ENCODE results near the gene SBF1. TPM values are rescaled to one million over a fixed set of nuclear protein-coding genes. Genes with fewer than 3 reads are reported as not detected.
A peak's percentile ranks its signal among the peaks of the same experiment; 100 is the strongest.
"Not testable (repeated sequence)": the region's sequence is repeated elsewhere in the genome, so short reads cannot be mapped to it uniquely, and the experiment has no call there.

SBF1 gene
- total RNA-seq, 2 experiments from 2014 or later = 97.6 TPM

DNA sequence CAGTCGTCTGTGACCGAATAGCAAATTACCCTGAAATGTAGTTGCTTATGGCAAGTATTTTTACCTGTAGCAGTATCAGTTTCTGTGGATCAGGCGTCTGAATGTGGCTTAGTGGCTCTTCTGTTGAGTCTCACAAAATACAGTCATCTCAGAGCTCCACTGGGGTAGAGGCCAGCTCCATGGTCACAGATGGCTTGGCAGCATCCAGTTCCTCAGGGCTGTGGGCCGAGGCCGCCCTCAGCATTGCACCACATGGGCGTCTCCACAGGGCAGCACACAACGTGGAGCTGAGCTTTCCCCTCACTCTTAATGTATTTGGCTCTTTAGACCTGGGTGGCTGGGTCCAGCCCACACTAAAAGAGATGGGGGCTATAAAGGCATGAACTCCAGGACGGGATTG lies 57.8 kb downstream of the SBF1 start:
- POLR2A ChIA-PET = no interaction called here

DNA sequence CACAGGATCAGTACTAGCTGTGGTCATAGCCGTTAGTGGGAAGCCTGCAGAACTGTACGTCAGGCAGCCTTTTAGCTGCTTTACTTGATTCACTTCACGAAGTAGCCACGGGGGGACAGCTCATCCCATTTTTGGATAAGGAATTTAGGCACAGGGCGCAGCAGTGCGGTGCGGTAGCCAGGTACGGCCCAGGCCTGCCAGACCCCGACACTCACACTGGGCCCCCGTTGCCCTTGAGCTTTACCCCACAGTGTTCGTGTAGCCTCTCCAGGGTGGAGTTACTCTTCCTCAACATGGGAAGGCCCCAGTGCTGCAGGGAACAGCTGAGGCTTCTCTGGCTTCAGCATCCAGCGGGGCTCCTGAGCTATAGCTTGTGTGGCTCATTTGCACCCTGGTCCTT lies 59.4 kb downstream of the SBF1 start:
- no peak overlapping the region for H3K27ac Mint-ChIP-seq
- H3K9me3 Mint-ChIP-seq (ENCODE audit: low read depth) = no peaks in the 10 kb centered on the region
- POLR2A ChIA-PET = no interaction called here
- H3K4me3 Mint-ChIP-seq = no peak overlapping the region
- intact Hi-C loops (cut with DNase I, micrococcal nuclease) = no loop called here
- CTCF ChIA-PET = no interaction called here
- no peaks in the 10 kb centered on the region for H3K4me1 Mint-ChIP-seq
- peaks cover 27% of the 10 kb centered on the region for H3K36me3 Mint-ChIP-seq (ENCODE audit: low read depth)
- DNase-seq (no peak), ATAC-seq (no peak)
- H3K27me3 Mint-ChIP-seq = no peaks in the 10 kb centered on the region

More for the DNA sequence above, 57.8 kb downstream of the SBF1 start:
- CTCF ChIA-PET = no interaction called here
- intact Hi-C loops (cut with DNase I, micrococcal nuclease) = no loop called here
- H3K9me3 Mint-ChIP-seq (ENCODE audit: low read depth) = no peaks in the 10 kb centered on the region
- H3K36me3 Mint-ChIP-seq (ENCODE audit: low read depth) = peaks cover 30% of the 10 kb centered on the region
- no peaks in the 10 kb centered on the region for H3K4me1 Mint-ChIP-seq
- no peak for DNase-seq
- no peak for ATAC-seq
- no peaks in the 10 kb centered on the region for H3K27me3 Mint-ChIP-seq
- H3K27ac Mint-ChIP-seq = no peak overlapping the region
- no peak overlapping the region for H3K4me3 Mint-ChIP-seq

DNA sequence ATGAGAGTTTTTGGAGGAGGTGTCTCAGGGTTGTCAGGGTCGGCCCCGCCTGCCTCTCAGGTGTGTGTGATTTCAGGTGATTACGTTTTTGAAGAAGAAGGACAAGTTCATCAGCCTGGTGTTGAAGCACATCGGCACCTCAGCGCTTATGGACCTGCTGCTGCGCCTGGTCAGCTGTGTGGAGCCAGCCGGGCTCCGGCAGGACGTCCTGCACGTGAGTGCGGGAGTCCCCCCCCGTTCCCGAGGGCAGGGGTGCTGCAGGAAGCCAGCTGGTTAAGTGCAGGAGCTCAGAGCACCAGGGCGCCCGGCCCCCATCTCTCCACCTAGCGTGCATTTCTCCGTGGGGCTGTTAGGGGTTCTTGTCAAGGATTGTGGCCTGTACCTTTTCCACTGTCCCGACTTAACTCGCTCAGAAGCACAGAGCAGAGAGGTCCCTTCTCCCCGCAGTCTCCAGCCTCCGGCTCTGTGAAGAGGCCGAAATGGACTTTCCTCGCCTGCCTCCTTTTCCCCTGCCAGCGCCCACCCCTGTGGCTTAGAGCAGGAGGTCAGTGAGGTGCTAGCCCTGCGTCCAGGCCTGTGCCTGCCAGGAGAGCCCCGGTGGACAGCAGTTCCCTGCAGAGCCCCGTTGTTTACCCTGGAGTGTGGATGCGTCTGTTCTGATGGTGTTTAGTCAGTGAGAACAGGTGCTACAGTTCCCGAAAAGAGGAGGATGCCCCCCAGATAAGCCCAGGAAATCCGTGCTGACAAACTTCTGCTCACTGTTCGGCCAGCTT lies 60.2 kb downstream of the SBF1 start:
- Mint-ChIP-seq H3K36me3 (ENCODE audit: low read depth) (peaks cover 19% of the 10 kb centered on the region), H3K4me1 (no peaks in the 10 kb centered on the region), H3K4me3 (no peak overlapping the region), H3K27ac (no peak overlapping the region), H3K9me3 (ENCODE audit: low read depth) (no peaks in the 10 kb centered on the region), H3K27me3 (no peaks in the 10 kb centered on the region)
- ATAC-seq = no peak
- intact Hi-C loops (cut with DNase I, micrococcal nuclease) = no loop called here
- CTCF ChIA-PET = no interaction called here
- POLR2A ChIA-PET = no interaction called here
- DNase-seq = no peak

DNA sequence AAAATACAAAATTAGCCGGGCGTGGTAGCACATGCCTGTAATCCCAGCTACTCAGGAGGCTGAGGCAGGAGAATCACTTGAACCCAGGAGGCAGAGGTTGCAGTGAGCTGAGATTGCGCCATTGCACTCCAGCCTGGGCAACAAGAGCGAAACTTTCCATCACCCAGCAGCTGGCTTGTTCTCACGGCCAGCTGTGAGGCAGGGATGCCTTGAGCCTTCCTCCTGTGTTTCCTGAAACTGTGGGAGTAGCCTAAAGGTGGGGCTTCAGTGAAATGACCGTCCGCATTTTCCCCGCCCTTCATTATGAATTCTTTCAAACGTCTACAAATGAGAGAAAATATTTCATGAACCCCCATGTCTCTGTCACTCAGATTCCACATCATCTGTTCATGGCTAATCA lies 65.9 kb downstream of the SBF1 start:
- ATAC-seq, CTCF ChIA-PET: not testable (repeated sequence)

DNA sequence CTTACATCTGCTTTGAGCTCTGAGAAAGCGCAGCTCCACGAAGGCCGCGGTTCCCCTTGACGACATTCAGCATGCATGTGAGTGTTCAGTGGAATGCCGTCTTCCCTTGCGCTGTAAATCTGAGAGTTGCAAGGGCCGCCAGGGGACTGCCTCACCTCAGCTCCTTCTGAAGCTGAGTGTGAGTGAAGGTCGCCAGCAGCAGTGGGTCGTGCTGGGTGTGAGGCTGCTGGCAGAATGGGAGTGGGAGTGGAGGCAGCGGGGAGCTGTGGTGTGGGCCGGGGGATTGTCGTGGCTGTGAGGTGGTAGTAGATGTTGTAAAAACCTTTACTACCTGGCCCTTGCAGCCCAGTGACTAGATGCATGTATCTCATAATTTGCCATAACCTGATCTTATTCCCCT lies 66.5 kb downstream of the SBF1 start:
- H3K4me1 Mint-ChIP-seq = no peaks in the 10 kb centered on the region
- H3K27me3 Mint-ChIP-seq = no peaks in the 10 kb centered on the region
- ChIA-PET CTCF (interaction anchor here (0.6 to 1.2 kb wide), 3 partner anchors 9 to 141 kb away, joined by 3 read pairs; no protein-coding TSS in a partner anchor), POLR2A (no interaction called here)
- H3K36me3 Mint-ChIP-seq (ENCODE audit: low read depth) = peaks cover 12% of the 10 kb centered on the region
- intact Hi-C loops (cut with DNase I, micrococcal nuclease) = no loop called here
- DNase-seq (no peak), ATAC-seq (no peak)
- H3K27ac Mint-ChIP-seq = no peak overlapping the region
- no peaks in the 10 kb centered on the region for H3K9me3 Mint-ChIP-seq (ENCODE audit: low read depth)
- no peak overlapping the region for H3K4me3 Mint-ChIP-seq

More for the DNA sequence above, 65.9 kb downstream of the SBF1 start:
- peaks cover 10% of the 10 kb centered on the region for H3K36me3 Mint-ChIP-seq (ENCODE audit: low read depth)
- H3K27ac Mint-ChIP-seq; H3K9me3 Mint-ChIP-seq (ENCODE audit: low read depth); DNase-seq; intact Hi-C loops (cut with DNase I, micrococcal nuclease); H3K4me3 Mint-ChIP-seq; H3K27me3 Mint-ChIP-seq; POLR2A ChIA-PET; H3K4me1 Mint-ChIP-seq: not testable (repeated sequence)

DNA sequence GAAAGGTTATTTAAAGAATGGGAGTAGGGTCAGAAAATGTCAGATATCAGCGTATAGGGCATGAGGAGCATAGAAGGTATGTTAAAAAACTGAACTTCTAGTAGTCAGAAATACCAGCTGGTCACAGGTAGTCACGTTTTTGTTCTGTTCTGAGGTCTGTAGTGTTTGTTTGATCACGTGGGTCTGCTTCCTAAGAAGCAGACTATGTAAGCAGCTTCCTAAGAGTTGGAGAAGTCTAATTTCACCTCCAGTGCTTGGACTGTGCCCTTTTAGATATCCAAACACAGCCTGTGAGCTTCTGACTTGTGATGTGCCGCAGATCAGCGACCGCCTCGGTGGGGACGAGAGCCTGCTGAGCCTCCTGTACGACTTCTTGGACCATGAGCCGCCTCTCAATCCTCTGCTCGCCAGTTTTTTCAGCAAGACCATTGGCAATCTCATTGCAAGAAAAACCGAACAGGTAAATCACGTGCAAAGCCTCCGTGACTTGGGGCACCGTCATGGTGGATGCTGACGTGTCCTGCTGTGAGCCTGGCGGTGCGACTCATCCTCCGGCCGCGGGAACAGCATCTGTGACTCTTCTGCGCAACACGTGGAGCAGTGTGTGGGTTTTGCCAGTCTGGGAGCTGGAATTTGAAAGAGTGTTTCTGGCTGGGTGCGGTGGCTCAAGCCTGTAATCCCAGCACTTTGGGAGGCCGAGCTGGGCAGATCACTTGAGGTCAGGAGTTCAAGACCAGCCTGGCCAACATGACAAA lies 68.2 kb downstream of the SBF1 start:
- Mint-ChIP-seq H3K27me3 (no peaks in the 10 kb centered on the region), H3K4me3 (no peak overlapping the region), H3K4me1 (no peaks in the 10 kb centered on the region), H3K36me3 (ENCODE audit: low read depth) (peaks cover 17% of the 10 kb centered on the region), H3K27ac (no peak overlapping the region), H3K9me3 (ENCODE audit: low read depth) (no peaks in the 10 kb centered on the region)
- ATAC-seq (no peak), DNase-seq (no peak)
- intact Hi-C loops (cut with DNase I, micrococcal nuclease) = no loop called here
- POLR2A ChIA-PET = no interaction called here
- CTCF ChIA-PET = no interaction called here

DNA sequence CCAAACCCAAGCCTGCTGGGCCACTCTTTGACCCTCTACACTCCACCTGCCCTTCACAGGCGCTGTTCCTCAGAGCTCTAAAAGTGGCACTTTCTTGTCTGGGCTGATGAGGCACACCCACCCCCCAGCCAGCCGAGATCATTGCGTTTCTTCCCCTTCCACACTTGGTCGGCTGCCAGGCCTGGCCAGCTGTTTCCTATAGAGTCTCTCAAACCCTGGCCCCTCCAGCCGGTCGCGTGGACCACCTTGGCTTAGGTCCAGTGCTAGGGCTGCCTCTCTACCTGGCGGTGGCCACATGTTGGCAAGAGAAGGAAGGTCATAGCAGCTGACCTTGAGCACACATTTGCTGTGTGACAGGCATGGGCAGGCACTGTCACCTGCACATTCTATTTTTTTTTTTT lies 71.1 kb downstream of the SBF1 start:
- intact Hi-C loops (cut with DNase I, micrococcal nuclease) = no loop called here
- DNase-seq (no peak), ATAC-seq (no peak)
- Mint-ChIP-seq H3K36me3 (ENCODE audit: low read depth) (peaks cover 18% of the 10 kb centered on the region), H3K4me1 (peaks cover 11% of the 10 kb centered on the region), H3K27ac (peak overlapping the region; percentile 39), H3K27me3 (no peaks in the 10 kb centered on the region), H3K9me3 (ENCODE audit: low read depth) (no peaks in the 10 kb centered on the region), H3K4me3 (no peak overlapping the region)
- CTCF ChIA-PET = interaction anchor here (0.7 to 0.9 kb wide), 2 partner anchors 105 to 606 kb away, joined by 3 read pairs; no protein-coding TSS in a partner anchor
- POLR2A ChIA-PET = no interaction called here

DNA sequence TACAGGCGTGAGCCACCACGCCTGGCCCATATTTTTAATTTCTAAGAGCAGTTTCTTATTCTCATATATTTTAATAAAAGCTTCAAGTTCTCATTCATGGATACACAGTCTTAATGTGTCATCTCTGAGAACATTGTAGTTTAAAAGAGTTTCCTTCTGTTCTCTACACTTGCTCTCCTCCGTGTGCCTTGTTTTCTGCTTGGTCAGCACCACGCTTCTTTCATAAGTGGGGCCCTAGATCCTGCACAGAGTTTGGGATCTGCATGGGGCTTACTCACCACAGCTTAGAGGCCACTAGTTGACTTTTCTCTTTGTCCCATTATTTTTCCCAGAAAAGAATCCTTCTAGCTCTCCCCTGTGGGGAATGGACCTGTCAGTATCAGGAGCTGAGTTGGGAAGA lies 72.9 kb downstream of the SBF1 start:
- Mint-ChIP-seq H3K9me3 (ENCODE audit: low read depth) (no peaks in the 10 kb centered on the region), H3K27me3 (no peaks in the 10 kb centered on the region), H3K36me3 (ENCODE audit: low read depth) (peaks cover 16% of the 10 kb centered on the region), H3K4me1 (peaks cover 11% of the 10 kb centered on the region), H3K4me3 (no peak overlapping the region), H3K27ac (no peak overlapping the region)
- intact Hi-C loops (cut with DNase I, micrococcal nuclease) = no loop called here
- ATAC-seq (no peak), DNase-seq (no peak)
- ChIA-PET POLR2A (no interaction called here), CTCF (no interaction called here)

DNA sequence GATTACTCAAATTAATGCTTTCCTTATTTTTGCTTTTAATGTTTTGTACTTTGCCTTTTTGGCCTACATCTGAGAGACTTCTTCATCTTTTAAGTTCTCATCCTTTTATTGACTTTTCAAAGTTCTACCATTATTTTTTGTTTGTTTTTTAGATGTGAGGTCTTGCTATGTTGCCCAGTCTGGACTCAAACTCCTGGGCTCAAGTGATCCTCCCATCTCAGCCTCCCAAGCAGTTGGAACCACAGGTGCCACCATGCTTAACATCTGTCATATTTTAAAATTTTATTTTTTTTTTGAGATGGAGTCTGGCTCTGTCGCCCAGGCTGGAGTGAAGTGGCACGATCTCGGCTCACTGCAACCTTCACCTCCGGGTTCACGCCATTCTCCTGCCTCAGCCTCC lies 73.9 kb downstream of the SBF1 start:
- H3K4me1 Mint-ChIP-seq = peaks cover 11% of the 10 kb centered on the region
- CTCF ChIA-PET = interaction anchor here (0.6 to 2.2 kb wide), 3 partner anchors 12 to 97 kb away, joined by 3 to 10 read pairs (median 7); no protein-coding TSS in a partner anchor
- H3K9me3 Mint-ChIP-seq (ENCODE audit: low read depth) = no peaks in the 10 kb centered on the region
- no peak overlapping the region for H3K27ac Mint-ChIP-seq
- DNase-seq (no peak), ATAC-seq (no peak)
- no peak overlapping the region for H3K4me3 Mint-ChIP-seq
- POLR2A ChIA-PET = no interaction called here
- H3K36me3 Mint-ChIP-seq (ENCODE audit: low read depth) = peaks cover 19% of the 10 kb centered on the region
- no peaks in the 10 kb centered on the region for H3K27me3 Mint-ChIP-seq
- intact Hi-C loops (cut with DNase I, micrococcal nuclease) = no loop called here

DNA sequence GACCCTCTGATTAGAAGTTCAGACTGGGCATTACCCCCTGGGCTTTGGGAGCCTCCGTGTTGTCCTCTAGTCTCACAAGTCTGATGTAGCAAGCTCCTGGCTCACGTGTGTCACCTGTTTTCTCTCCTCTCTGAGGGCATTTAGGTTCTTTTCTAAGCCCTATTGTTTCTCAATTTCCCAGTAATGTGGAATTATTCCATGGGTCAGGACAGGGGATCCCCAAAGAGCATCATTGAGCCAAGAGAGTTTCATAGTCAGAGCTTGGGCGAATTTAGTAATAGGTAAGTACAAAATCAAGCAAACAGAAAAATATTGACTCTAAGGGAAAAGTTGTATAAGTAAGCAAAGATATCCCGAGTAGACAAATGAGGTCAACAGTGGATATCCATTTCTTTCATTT lies 74.4 kb downstream of the SBF1 start:
- CTCF ChIA-PET = interaction anchor here (0.6 to 2.2 kb wide), 7 partner anchors 11 to 162 kb away, joined by 3 to 10 read pairs (median 3); partner anchors contain the start of gene SYCE3

DNA sequence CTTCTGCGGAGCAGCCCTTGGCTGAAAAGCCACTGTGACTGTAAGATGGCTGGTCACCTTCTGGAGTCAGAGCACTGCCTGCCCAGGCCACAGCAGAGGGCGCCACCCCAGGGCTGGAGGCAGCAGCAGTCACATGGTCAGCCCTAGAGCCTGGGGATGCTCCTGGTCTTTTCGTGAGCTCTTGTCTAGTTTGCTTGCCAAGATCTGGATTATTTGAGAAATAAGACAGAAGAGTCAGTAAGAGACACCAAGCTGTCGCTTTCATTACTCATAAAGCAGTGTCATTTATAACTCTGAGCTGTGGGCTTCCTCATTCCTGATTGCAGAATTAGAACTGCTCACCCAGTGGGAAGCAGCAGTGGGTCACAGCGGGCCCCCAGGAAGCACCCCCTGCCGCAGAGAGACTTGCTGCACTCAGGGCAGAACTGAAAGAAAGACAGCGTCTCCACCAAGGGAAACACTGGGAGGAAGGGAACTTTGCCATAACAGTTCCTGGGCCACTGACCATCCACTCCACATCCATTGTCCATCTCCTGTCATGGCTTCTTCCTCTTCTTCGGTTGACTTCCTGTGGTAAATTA lies 75.0 kb downstream of the SBF1 start:
- Mint-ChIP-seq H3K4me1 (peaks cover 11% of the 10 kb centered on the region), H3K4me3 (no peak overlapping the region), H3K9me3 (ENCODE audit: low read depth) (no peaks in the 10 kb centered on the region), H3K27ac (peak overlapping the region; percentile 66), H3K36me3 (ENCODE audit: low read depth) (peaks cover 23% of the 10 kb centered on the region), H3K27me3 (no peaks in the 10 kb centered on the region)
- ATAC-seq (peak; percentile 87), DNase-seq (peak; percentile 69)
- ChIA-PET CTCF (interaction anchor here (0.6 to 2.2 kb wide), 9 partner anchors 8 to 163 kb away, joined by 3 to 10 read pairs (median 3); partner anchors contain the start of gene SYCE3), POLR2A (no interaction called here)
- intact Hi-C loops (cut with DNase I, micrococcal nuclease) = loop anchor here in 1 of 2 experiments (1.0 kb wide), 2 partner anchors 98 to 220 kb away; no protein-coding TSS in a partner anchor

More for the DNA sequence above, 74.4 kb downstream of the SBF1 start:
- DNase-seq = no peak
- H3K36me3 Mint-ChIP-seq (ENCODE audit: low read depth) = peaks cover 19% of the 10 kb centered on the region
- intact Hi-C loops (cut with DNase I, micrococcal nuclease) = no loop called here
- H3K4me1 Mint-ChIP-seq = peaks cover 11% of the 10 kb centered on the region
- no peak overlapping the region for H3K4me3 Mint-ChIP-seq
- ATAC-seq = no peak
- no peaks in the 10 kb centered on the region for H3K27me3 Mint-ChIP-seq
- no peaks in the 10 kb centered on the region for H3K9me3 Mint-ChIP-seq (ENCODE audit: low read depth)
- peak overlapping the region; percentile 65 for H3K27ac Mint-ChIP-seq
- POLR2A ChIA-PET = no interaction called here

Data from activated CD4-positive, alpha-beta T cell treated with anti-CD3 and anti-CD28 coated beads for 36 hours (primary cell).